GM21528 (cell line): ENCODE results near the gene EED.
"Not testable (repeated sequence)": the region's sequence is repeated elsewhere in the genome, so short reads cannot be mapped to it uniquely, and the experiment has no call there.

Source experiments
- ATAC-seq: cut with Tn5 transposase; IDR thresholded peaks from one replicate; pipeline ENCODE4 v1.9.1; 2021; ENCODE audit warnings: mild to moderate bottlenecking, moderate library complexity; ENCODE audit not compliant: unreplicated experiment, low FRiP score

The EED gene

DNA sequence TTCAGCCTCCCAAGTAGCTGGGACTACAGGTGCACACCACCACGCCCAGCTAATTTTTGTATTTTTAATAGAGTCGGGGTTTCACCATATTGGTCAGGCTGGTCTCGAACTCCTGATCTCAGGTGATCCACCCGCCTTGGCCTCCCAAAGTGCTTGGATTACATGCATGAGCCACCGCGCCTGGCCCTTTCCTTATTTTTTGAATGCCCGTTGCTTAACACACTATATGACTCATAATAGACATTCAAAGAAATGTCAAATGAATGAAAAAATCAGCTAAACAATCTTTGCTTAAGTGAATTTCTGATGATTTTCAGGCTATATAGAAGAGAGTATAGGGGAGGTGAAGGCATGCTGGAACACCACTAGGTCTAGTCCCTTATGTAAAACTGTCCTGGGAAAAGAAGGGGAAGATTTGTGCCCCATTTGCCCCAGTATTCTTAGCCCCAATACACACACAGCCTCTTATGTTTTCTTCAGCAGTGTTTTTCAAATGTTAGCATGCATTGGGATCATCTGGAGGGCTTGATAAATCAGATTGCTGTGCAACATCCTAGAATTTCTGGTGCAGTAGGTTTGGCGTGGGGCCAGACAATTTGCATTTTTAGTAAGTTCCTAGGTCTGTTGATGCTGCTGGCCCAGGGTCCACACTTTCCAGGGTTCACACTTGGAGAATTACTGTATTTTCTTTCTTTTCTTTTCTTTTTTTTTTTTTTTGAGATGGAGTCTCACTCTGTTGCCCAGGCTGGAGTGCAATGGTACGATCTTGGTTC is 45.1 kb downstream of the EED start:
- ATAC-seq: not testable (repeated sequence)

DNA sequence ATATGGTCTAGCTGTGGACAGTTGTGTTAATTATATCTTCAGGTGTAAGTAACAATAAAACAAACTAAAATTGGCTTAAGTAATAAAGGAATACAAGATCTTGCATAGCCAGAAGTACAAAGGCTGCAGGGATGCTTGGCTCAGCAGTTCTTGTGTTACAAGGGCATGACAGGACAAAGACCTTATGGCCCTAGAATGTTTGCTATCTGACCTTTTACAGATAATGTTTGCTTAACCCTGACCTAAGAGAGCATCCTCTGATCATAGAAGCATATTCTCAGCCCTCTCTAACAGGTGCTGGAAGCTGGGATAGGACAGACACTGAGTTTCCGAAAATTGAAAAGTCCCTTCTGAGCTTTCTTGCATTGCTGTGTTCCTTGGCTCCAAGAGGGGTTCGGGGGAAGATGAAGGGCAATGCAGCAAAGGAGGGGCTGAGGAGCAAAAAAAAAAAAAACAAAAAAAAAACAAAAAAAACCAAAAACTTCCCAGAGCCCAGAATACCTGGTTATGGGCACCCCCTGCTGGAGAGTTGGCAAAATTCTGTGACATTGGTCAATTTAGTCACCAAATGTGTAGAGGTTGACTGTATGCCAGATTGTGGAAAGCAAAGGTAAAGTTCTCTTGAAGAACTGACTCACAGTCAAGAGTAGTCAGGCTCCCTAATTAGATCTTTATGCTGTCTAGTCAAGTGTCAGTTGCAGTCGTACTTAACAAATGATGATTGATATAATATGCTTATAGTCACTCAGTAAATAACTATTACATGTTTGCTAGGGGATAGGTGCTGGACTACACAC is 47.1 kb downstream of the EED start:
- ATAC-seq: no peak

DNA sequence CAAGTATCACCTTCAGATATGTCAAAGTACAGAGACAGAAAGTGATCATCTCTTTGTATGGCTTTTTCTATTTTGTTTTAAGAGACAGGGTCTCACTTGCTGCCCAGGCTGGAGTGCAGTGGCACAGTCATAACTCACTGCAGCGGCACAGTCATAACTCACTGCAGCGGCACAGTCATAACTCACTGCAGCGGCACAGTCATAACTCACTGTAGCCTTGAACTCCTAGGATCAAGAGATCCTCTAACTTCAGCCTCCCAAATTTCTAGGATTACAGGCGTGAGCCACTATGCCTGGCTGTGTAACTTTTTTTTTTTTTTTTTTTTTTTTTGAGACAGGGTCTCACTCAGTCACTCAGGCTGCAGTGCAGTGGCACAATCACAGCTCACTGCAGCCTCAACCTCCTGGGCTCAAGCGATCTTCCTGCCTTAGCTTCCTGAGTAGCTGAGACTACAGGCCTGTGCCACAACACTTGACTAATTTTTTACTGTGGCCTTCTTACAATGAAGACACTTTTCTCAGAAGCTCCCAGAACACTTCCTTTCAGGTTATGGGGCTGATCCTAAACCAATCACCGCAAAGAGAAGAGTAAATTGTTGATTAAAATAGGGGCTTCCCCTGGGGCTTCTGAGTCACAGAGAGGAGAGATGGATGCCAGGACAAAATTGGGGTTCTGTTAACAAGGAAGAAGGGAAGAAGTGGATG is 48.5 kb downstream of the EED start:
- ATAC-seq: peak; percentile 60

DNA sequence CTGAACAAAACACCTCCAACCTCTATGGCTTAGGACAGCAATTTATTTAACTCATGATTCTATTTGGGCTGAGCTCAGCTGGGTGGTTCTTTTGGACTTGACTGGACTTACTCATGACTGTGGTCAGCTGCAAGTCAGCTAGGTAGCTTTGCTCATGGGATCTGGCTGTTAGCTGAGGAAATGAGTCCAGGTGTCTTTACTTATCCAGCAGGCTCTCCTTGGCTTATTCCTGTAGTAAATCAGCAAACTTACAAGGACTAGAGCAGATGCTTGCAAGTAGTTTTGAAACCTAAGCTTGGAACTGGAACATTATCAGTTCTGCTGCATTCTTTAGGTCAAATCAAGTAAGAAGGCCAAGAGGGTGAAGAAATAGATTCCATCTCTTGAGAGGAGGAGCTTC is 49.5 kb downstream of the EED start:
- no peak for ATAC-seq

DNA sequence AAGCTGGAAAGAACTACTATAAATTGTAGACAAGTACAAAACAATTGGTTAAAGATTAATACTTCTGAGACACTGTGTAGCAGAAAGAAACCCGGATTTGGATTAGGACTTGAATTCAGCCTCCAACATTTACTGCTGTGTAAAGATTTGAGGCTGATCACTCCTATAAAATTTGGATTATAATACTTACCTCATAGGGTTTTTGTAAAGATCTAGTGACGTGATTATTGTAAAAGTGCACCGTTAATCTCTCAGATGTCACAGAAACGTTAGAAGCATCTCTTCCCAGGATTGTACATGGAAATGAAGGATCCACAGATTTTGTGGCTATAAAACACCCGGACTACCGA is 57.2 kb downstream of the EED start:
- no peak for ATAC-seq

DNA sequence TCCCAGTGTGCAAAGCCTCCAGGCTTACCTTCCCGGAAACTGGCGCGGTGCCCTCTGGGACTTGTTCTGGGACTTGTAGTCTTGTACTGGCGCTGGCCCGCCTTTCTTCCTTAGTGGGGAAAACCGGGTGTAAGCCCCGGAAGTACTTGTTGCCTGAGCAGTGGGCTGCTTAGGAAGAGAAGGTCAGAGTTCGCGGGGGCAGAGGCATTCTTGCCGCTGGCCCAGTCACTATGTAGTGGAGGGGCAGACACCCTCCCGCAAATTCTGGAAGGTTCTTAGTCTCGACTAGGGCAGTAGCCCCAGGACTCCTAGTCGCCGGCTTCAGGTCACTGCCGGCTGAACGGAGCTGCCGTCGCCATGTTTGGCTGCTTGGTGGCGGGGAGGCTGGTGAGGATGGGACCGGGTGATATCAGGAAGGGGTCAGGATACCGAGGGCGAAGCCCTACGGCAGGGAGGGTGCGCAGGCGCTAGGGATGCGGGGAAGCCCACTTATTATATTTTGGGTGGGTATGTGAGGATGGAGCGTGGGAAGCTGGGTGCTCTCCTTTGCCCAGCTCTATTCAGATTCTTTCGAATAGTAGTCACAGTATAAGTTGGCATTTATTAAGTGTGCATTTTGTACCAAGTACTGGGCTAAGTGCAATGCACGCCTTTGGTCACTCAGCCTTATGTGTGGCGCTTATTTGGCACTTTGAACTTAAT is 57.7 kb downstream of the EED start, which contains the start of gene HIKESHI:
TSS of gene HIKESHI (plus strand) at position 149 of the 702 bp plus-strand sequence. CDS start at position 358, 209 bp downstream.
- peak; percentile 99 for ATAC-seq

DNA sequence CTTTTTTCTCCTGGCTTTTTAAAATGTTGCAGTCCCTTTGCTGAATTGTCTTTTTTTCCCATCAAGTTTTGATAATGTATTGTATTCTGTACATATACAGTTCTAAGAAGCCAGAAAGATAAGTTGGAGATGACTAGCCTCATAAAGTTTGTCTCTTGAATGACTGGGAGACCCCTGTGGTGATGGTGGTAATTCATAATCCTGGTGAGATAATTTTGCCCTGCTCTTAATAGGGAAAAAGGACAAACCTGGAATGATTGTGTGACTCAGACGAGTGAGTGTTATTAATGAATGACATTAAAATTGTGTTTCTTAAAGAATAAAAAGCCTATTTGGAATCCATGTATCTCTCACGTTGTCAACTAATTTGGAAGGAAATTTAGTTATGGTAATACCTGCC is 58.7 kb downstream of the EED start:
- no peak for ATAC-seq

DNA sequence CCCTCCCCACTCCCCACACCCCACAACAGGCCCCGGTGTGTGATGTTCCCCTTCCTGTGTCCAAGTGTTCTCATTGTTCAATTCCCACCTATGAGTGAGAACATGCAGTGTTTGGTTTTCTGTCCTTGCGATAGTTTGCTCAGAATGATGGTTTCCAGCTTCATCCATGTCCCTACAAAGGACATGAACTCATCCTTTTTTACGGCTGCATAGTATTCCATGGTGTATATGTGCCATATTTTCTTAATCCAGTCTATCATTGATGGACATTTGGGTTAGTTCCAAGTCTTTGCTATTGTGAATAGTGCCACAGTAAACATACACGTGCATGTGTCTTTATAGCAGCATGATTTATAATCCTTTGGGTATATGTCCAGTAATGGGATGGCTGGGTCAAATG is 64.2 kb downstream of the EED start:
- not testable (repeated sequence) for ATAC-seq

DNA sequence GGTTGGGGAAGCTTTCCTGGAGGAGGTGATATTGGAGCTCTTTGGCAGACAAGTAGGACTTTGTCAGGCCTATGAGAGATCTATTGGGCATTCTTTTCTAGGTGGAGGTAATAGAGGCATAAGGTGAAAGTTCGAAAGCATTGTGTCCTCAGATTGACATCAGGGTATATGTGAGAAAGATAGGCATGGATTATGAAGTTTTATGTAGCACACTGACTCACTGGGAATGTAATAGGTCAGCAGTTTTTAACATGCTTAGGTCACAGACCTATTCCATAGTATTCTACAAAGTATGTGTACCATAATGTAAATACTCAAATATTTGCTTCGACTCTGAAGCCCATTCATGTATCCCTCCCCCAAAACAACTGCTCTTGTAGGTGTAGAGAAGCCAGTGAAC is 69.2 kb downstream of the EED start:
- ATAC-seq: no peak

DNA sequence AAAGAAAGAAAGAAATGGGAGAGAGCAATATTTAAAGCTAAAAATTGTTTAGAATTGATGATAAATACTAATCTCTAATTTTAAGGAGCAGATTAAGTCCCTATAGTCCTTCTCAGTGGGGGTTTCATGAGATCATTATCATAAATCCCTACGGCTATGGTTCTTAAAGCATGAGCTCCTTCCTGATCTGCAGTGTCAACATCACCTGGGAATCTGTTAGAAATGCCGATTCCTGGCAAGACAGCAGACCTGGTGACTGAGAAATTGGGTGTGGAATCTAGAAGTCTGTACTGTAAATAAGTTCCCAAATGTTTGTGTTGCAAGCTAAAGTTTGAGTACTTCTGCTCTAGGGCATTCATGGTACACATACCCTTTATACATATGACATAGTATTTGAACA is 70.1 kb downstream of the EED start:
- ATAC-seq: no peak
